ENCODE data around the gene ARL13B. TPM values are rescaled to one million over a fixed set of nuclear protein-coding genes. Genes with fewer than 3 reads are reported as not detected.
"Not testable (repeated sequence)": the region's sequence is repeated elsewhere in the genome, so short reads cannot be mapped to it uniquely, and the experiment has no call there.

Gene ARL13B
- total RNA-seq, 1 experiment from 2014 or later = 9.3 TPM

- ChIA-PET POLR2A (no interaction called here), CTCF (interaction anchor here (1.0 to 1.5 kb wide), 5 partner anchors 9 to 57 kb away, joined by 3 to 6 read pairs (median 4); partner anchors contain the start of genes ARL13B, DHFR2, NSUN3 and STX19)
- TF ChIP-seq ZNF263 (CRISPR knock-in tag; IDR thresholded peaks at IDR 0.05; ENCODE audit: low read depth) (no peak), CTCF (IDR thresholded peaks at IDR 0.05) (peak; percentile 56)
- Mint-ChIP-seq H3K9me3 (no peaks in the 10 kb centered on the region; the same call in 1 of the 2 replicates), H3K27ac (no peak overlapping the region), H3K4me1 (no peaks in the 10 kb centered on the region), H3K4me3 (no peak overlapping the region), H3K36me3 (no peaks in the 10 kb centered on the region), H3K27me3 (ENCODE audit: low read depth) (no peaks in the 10 kb centered on the region)
- ATAC-seq = peak; percentile 92
- no peak for DNase-seq (ENCODE audit: low spot score)
Observed at GRCh38 chr3:94036909-94037507, 57.1 kb downstream of the ARL13B start.

GRCh38 chr3:94043285-94043684, 63.3 kb downstream of the ARL13B start:
- CTCF ChIA-PET = no interaction called here
- POLR2A ChIA-PET = no interaction called here
- peaks cover 22% of the 10 kb centered on the region for H3K36me3 Mint-ChIP-seq

GRCh38 chr3:94044100-94044936, 64.4 kb downstream of the ARL13B start:
- ATAC-seq; CTCF ChIA-PET; H3K27ac Mint-ChIP-seq; H3K4me1 Mint-ChIP-seq; POLR2A ChIA-PET; H3K27me3 Mint-ChIP-seq (ENCODE audit: low read depth); DNase-seq (ENCODE audit: low spot score); H3K4me3 Mint-ChIP-seq: not testable (repeated sequence)
- peaks cover 22% of the 10 kb centered on the region for H3K36me3 Mint-ChIP-seq
- peaks cover 11% of the 10 kb centered on the region for H3K9me3 Mint-ChIP-seq

More at GRCh38 chr3:94043285-94043684, 63.3 kb downstream of the ARL13B start:
- Mint-ChIP-seq H3K4me1 (no peaks in the 10 kb centered on the region), H3K4me3 (no peak overlapping the region), H3K27me3 (ENCODE audit: low read depth) (no peaks in the 10 kb centered on the region), H3K27ac (no peak overlapping the region), H3K9me3 (peaks cover 11% of the 10 kb centered on the region)
- DNase-seq (ENCODE audit: low spot score) (no peak), ATAC-seq (no peak)
- TF ChIP-seq CBFB (CRISPR knock-in tag; IDR thresholded peaks at IDR 0.05; ENCODE audit: low read depth) = no peak
- TF ChIP-seq FOXJ3 (CRISPR knock-in tag; IDR thresholded peaks at IDR 0.05; ENCODE audit: borderline replicate concordance) = no peak
- TF ChIP-seq SMAD4 (CRISPR knock-in tag; IDR thresholded peaks at IDR 0.05) = no peak
- no peak for TF ChIP-seq TEAD4 (CRISPR knock-in tag; IDR thresholded peaks at IDR 0.05)
- no peak for TF ChIP-seq CDX4 (CRISPR knock-in tag; IDR thresholded peaks at IDR 0.05; ENCODE audit: borderline replicate concordance)
- no peak for TF ChIP-seq NR1H2 (CRISPR knock-in tag; IDR thresholded peaks at IDR 0.05)

- DNase-seq (ENCODE audit: low spot score) = no peak
- no peak overlapping the region for H3K27ac Mint-ChIP-seq
- ChIA-PET POLR2A (no interaction called here), CTCF (no interaction called here)
- peaks cover 22% of the 10 kb centered on the region for H3K36me3 Mint-ChIP-seq
- no peaks in the 10 kb centered on the region for H3K27me3 Mint-ChIP-seq (ENCODE audit: low read depth)
- no peak for ATAC-seq
- H3K4me3 Mint-ChIP-seq = no peak overlapping the region
- peaks cover 11% of the 10 kb centered on the region for H3K9me3 Mint-ChIP-seq
- no peaks in the 10 kb centered on the region for H3K4me1 Mint-ChIP-seq
- TF ChIP-seq FOXP4 (CRISPR knock-in tag; IDR thresholded peaks at IDR 0.05) = no peak
- no peak for TF ChIP-seq CREB1 (CRISPR knock-in tag; IDR thresholded peaks at IDR 0.05)
- TF ChIP-seq TEAD4 (CRISPR knock-in tag; IDR thresholded peaks at IDR 0.05) = no peak
- TF ChIP-seq RELA (CRISPR knock-in tag; IDR thresholded peaks at IDR 0.05; ENCODE audit: borderline replicate concordance) = no peak
- no peak for TF ChIP-seq JAZF1 (CRISPR knock-in tag; IDR thresholded peaks at IDR 0.05)
- no peak for TF ChIP-seq USF2 (CRISPR knock-in tag; IDR thresholded peaks at IDR 0.05)
- TF ChIP-seq ATF6 (CRISPR knock-in tag; IDR thresholded peaks at IDR 0.05) = no peak
- no peak for TF ChIP-seq NFE2L1 (CRISPR knock-in tag; IDR thresholded peaks at IDR 0.05)
- no peak for TF ChIP-seq PREB (CRISPR knock-in tag; IDR thresholded peaks at IDR 0.05; ENCODE audit: borderline replicate concordance)
- no peak for TF ChIP-seq E2F4 (CRISPR knock-in tag; IDR thresholded peaks at IDR 0.05; ENCODE audit: borderline replicate concordance, low read depth)
Observed at GRCh38 chr3:94046533-94046932, 66.6 kb downstream of the ARL13B start.

Measured in WTC11 (cell line).